Vagina (tissue), 2 donors: Measurements from ENCODE around the gene URI1.

Source experiments
- CTCF ChIP-seq, 3 experiments: fragments of 450-650 bp in 2 of 3; fragments of 200-600 bp in 1 of 3; sonication (generic) in 1 of 3; IDR thresholded peaks; one replicate each; pipeline ENCODE4 v1.5.1; 2017 to 2019; ENCODE audit warnings: antibody characterized with exemption in 3 of 3, mild to moderate bottlenecking in 2 of 3, moderate library complexity in 2 of 3
- POLR2A ChIP-seq, 2 donors: fragments of 450-650 bp; IDR thresholded peaks; one replicate each; pipeline ENCODE4 v1.6.1; 2017; ENCODE audit warnings: antibody characterized with exemption in 2 of 2, mild to moderate bottlenecking in 2 of 2, moderate library complexity in 2 of 2

GRCh38 chr19:30026933-30027332, 84.9 kb downstream of the URI1 start:
- TF ChIP-seq CTCF (IDR thresholded peaks at IDR 0.05) = no peak
- no peak for TF ChIP-seq POLR2A (IDR thresholded peaks at IDR 0.05)
